Karpas-422 (cell line): ENCODE results near the gene SRCIN1. TPM values are rescaled to one million over a fixed set of nuclear protein-coding genes. Genes with fewer than 3 reads are reported as not detected.
"Not testable (repeated sequence)": the region's sequence is repeated elsewhere in the genome, so short reads cannot be mapped to it uniquely, and the experiment has no call there.

Source experiments
- DNase-seq: peaks from one replicate; pipeline ENCODE4 v3.0.0-alpha.2; 2015
- H2AFZ ChIP-seq: fragments of 200-600 bp; sonication (generic); 2 replicates; pipeline ENCODE4 v1.6.1; 2014; ENCODE audit warnings: antibody characterized with exemption, low read length, mixed read lengths
- H3K27ac ChIP-seq: fragments of 200-600 bp; sonication (generic); 2 replicates; pipeline ENCODE4 v1.5.1; 2014; ENCODE audit warnings: mild to moderate bottlenecking, low read length, moderate library complexity
- H3K27me3 ChIP-seq: fragments of 200-600 bp; sonication (generic); 2 replicates; pipeline ENCODE4 v1.6.1; 2014; ENCODE audit warnings: low read length, mixed read lengths
- H3K36me3 ChIP-seq: fragments of 200-600 bp; sonication (generic); 2 replicates; pipeline ENCODE4 v1.6.1; 2014; ENCODE audit warnings: low read length, mixed read lengths; ENCODE audit not compliant: insufficient read depth
- H3K4me1 ChIP-seq: fragments of 200-600 bp; sonication (generic); 2 replicates; pipeline ENCODE4 v1.6.1; 2014; ENCODE audit warnings: mild to moderate bottlenecking, low read length, mixed read lengths
- H3K4me2 ChIP-seq: fragments of 200-600 bp; sonication (generic); 2 replicates; pipeline ENCODE4 v1.6.1; 2014; ENCODE audit warnings: low read length, low read depth, mild to moderate bottlenecking; ENCODE audit not compliant: poor library complexity, severe bottlenecking
- H3K4me3 ChIP-seq: fragments of 200-600 bp; sonication (generic); 2 replicates; pipeline ENCODE4 v1.5.1; 2014; ENCODE audit warnings: mild to moderate bottlenecking, antibody characterized with exemption, low read length, mixed read lengths
- H3K79me2 ChIP-seq: fragments of 200-600 bp; sonication (generic); 2 replicates; pipeline ENCODE4 v1.6.1; 2014; ENCODE audit warnings: mild to moderate bottlenecking, low read length, mixed read lengths
- H3K9ac ChIP-seq: fragments of 200-600 bp; sonication (generic); 2 replicates; pipeline ENCODE4 v1.6.0; 2014; ENCODE audit warnings: low read length
- H3K9me2 ChIP-seq: fragments of 200-600 bp; sonication (generic), shearing (Covaris generic); replicated peaks from 2 replicates; pipeline ENCODE4 v1.6.0; 2014; ENCODE audit warnings: mild to moderate bottlenecking, low read length, moderate library complexity; ENCODE audit not compliant: insufficient read depth
- H3K9me3 ChIP-seq: fragments of 300-700, 200-600 bp; sonication (generic); 2 replicates; pipeline ENCODE4 v1.6.1; 2014; ENCODE audit warnings: low read length, mixed read lengths
- H4K20me1 ChIP-seq: fragments of 200-600 bp; sonication (generic); 2 replicates; pipeline ENCODE4 v1.6.1; 2014; ENCODE audit warnings: mild to moderate bottlenecking, antibody characterized with exemption, low read length, low read depth; ENCODE audit not compliant: insufficient read depth
- total RNA-seq: library from RNA; depleted of rRNA; stranded (reverse); fragments of >200 nt; shearing (Covaris generic); gene quantifications from 2 replicates; pipeline ENCODE4 v1.2.3, GENCODE V29; 2014; ENCODE audit warnings: low replicate concordance

Gene SRCIN1
- total RNA-seq, 1 experiment from 2014 or later = 0.86 TPM

- no peaks in the 10 kb centered on the region for H4K20me1 ChIP-seq
- H3K9me2 ChIP-seq = no peaks in the 10 kb centered on the region
- H3K79me2 ChIP-seq = no peaks in the 10 kb centered on the region
- no peaks in the 10 kb centered on the region for H3K36me3 ChIP-seq
- H3K4me1 ChIP-seq = peaks cover 5% of the 10 kb centered on the region; the same call in 1 of the 2 replicates
- no peak overlapping the region for H3K4me3 ChIP-seq
- no peak overlapping the region for H2AFZ ChIP-seq
- H3K27ac ChIP-seq = no peak overlapping the region
- H3K4me2 ChIP-seq = no peak overlapping the region
- no peaks in the 10 kb centered on the region for H3K9me3 ChIP-seq
- DNase-seq = peak; percentile 67
- H3K27me3 ChIP-seq = no peaks in the 10 kb centered on the region
- H3K9ac ChIP-seq = no peak overlapping the region
Measured at GRCh38 chr17:38628441-38628840, 22.7 kb upstream of the SRCIN1 start.

GRCh38 chr17:38627957-38628356, 22.2 kb upstream of the SRCIN1 start:
- Histone ChIP-seq H3K4me2 (no peak overlapping the region), H4K20me1 (no peaks in the 10 kb centered on the region), H3K4me1 (peaks cover 5% of the 10 kb centered on the region; the same call in 1 of the 2 replicates), H3K27ac (no peak overlapping the region), H3K9me3 (no peaks in the 10 kb centered on the region), H3K4me3 (no peak overlapping the region), H2AFZ (no peak overlapping the region), H3K36me3 (no peaks in the 10 kb centered on the region), H3K27me3 (no peaks in the 10 kb centered on the region), H3K9me2 (no peaks in the 10 kb centered on the region), H3K79me2 (no peaks in the 10 kb centered on the region), H3K9ac (no peak overlapping the region)
- DNase-seq = no peak

GRCh38 chr17:38626606-38627226, 21.0 kb upstream of the SRCIN1 start:
- not testable (repeated sequence) for H3K4me3 ChIP-seq, H3K4me2 ChIP-seq, H4K20me1 ChIP-seq, H2AFZ ChIP-seq, H3K9ac ChIP-seq, H3K9me3 ChIP-seq, H3K4me1 ChIP-seq, DNase-seq, H3K9me2 ChIP-seq, H3K36me3 ChIP-seq, H3K79me2 ChIP-seq, H3K27ac ChIP-seq, H3K27me3 ChIP-seq

GRCh38 chr17:38625482-38625881, 19.7 kb upstream of the SRCIN1 start:
- Histone ChIP-seq H3K9me2 (no peaks in the 10 kb centered on the region), H3K9ac (no peak overlapping the region), H3K4me2 (no peak overlapping the region), H2AFZ (no peak overlapping the region), H3K4me1 (peaks cover 5% of the 10 kb centered on the region; the same call in 1 of the 2 replicates), H3K27me3 (no peaks in the 10 kb centered on the region), H3K79me2 (no peaks in the 10 kb centered on the region), H3K27ac (no peak overlapping the region), H3K4me3 (no peak overlapping the region), H4K20me1 (no peaks in the 10 kb centered on the region), H3K36me3 (no peaks in the 10 kb centered on the region), H3K9me3 (no peaks in the 10 kb centered on the region)
- DNase-seq = no peak

GRCh38 chr17:38624782-38625355, 19.1 kb upstream of the SRCIN1 start:
- not testable (repeated sequence) for H3K9ac ChIP-seq, H3K27me3 ChIP-seq, H3K9me2 ChIP-seq, H4K20me1 ChIP-seq, H3K36me3 ChIP-seq, H3K4me1 ChIP-seq, DNase-seq, H3K4me2 ChIP-seq, H2AFZ ChIP-seq, H3K27ac ChIP-seq, H3K79me2 ChIP-seq, H3K4me3 ChIP-seq, H3K9me3 ChIP-seq

GRCh38 chr17:38621538-38621937, 15.8 kb upstream of the SRCIN1 start:
- no peak for DNase-seq
- no peaks in the 10 kb centered on the region for H3K27me3 ChIP-seq
- H3K9ac ChIP-seq = no peak overlapping the region
- no peak overlapping the region for H3K27ac ChIP-seq
- no peaks in the 10 kb centered on the region for H3K79me2 ChIP-seq
- H3K36me3 ChIP-seq = no peaks in the 10 kb centered on the region
- H3K4me2 ChIP-seq = no peak overlapping the region
- H3K4me1 ChIP-seq = peaks cover 5% of the 10 kb centered on the region; the same call in 1 of the 2 replicates
- H2AFZ ChIP-seq = no peak overlapping the region
- no peaks in the 10 kb centered on the region for H4K20me1 ChIP-seq
- H3K9me2 ChIP-seq = no peaks in the 10 kb centered on the region
- H3K9me3 ChIP-seq = no peaks in the 10 kb centered on the region
- H3K4me3 ChIP-seq = no peak overlapping the region

GRCh38 chr17:38620551-38621277, 15.0 kb upstream of the SRCIN1 start:
- no peaks in the 10 kb centered on the region for H3K36me3 ChIP-seq
- no peaks in the 10 kb centered on the region for H3K79me2 ChIP-seq
- DNase-seq = no peak
- no peak overlapping the region for H3K4me3 ChIP-seq
- H3K4me2 ChIP-seq = no peak overlapping the region
- no peaks in the 10 kb centered on the region for H4K20me1 ChIP-seq
- H2AFZ ChIP-seq = no peak overlapping the region
- H3K4me1 ChIP-seq = peaks cover 5% of the 10 kb centered on the region; the same call in 1 of the 2 replicates
- H3K27ac ChIP-seq = no peak overlapping the region
- no peaks in the 10 kb centered on the region for H3K27me3 ChIP-seq
- no peak overlapping the region for H3K9ac ChIP-seq
- no peaks in the 10 kb centered on the region for H3K9me2 ChIP-seq
- no peaks in the 10 kb centered on the region for H3K9me3 ChIP-seq

- no peak overlapping the region for H3K4me2 ChIP-seq
- no peak overlapping the region for H3K27ac ChIP-seq
- no peaks in the 10 kb centered on the region for H3K27me3 ChIP-seq
- H3K9me3 ChIP-seq = no peaks in the 10 kb centered on the region
- no peak for DNase-seq
- no peak overlapping the region for H3K4me3 ChIP-seq
- H3K36me3 ChIP-seq = no peaks in the 10 kb centered on the region
- H2AFZ ChIP-seq = no peak overlapping the region
- H3K79me2 ChIP-seq = no peaks in the 10 kb centered on the region
- no peaks in the 10 kb centered on the region for H4K20me1 ChIP-seq
- H3K9ac ChIP-seq = no peak overlapping the region
- H3K4me1 ChIP-seq = peaks cover 5% of the 10 kb centered on the region; the same call in 1 of the 2 replicates
- no peaks in the 10 kb centered on the region for H3K9me2 ChIP-seq
Measured at GRCh38 chr17:38619937-38620550, 14.3 kb upstream of the SRCIN1 start.
